Mucosa of descending colon (tissue), 3 donors: Measurements from ENCODE around the gene RFESD. TPM values are rescaled to one million over a fixed set of nuclear protein-coding genes. Genes with fewer than 3 reads are reported as not detected.
"Not testable (repeated sequence)": the region's sequence is repeated elsewhere in the genome, so short reads cannot be mapped to it uniquely, and the experiment has no call there.

Experiments used
- ATAC-seq: fragments of 200-7000 bp; cut with Tn5 transposase; one replicate; pipeline ENCODE4 v1.9.1; 2020; ENCODE audit warnings: mild to moderate bottlenecking, moderate library complexity
- DNase-seq, 3 donors: peaks; one replicate each; pipeline ENCODE4 v3.0.0-alpha.2; 2020
- H3K36me3 ChIP-seq: fragments of 200-600 bp; one replicate; pipeline ENCODE4 v1.8.0; 2021; ENCODE audit warnings: low read depth, mild to moderate bottlenecking
- H3K4me1 ChIP-seq: fragments of 200-600 bp; one replicate; pipeline ENCODE4 v1.8.0; 2021; ENCODE audit warnings: low read depth, mild to moderate bottlenecking
- H3K4me3 ChIP-seq: fragments of 200-600 bp; one replicate; pipeline ENCODE4 v1.8.0; 2021; ENCODE audit warnings: mild to moderate bottlenecking
- H3K9me3 ChIP-seq: fragments of 200-600 bp; one replicate; pipeline ENCODE4 v1.8.0; 2021; ENCODE audit warnings: mild to moderate bottlenecking
- CTCF ChIP-seq: fragments of 200-600 bp; IDR thresholded peaks from one replicate; pipeline ENCODE4 v1.8.0; 2022; ENCODE audit warnings: antibody characterized with exemption, mild to moderate bottlenecking
- intact Hi-C, 2 donors: fragments of 100-400 bp; cut with DNase I in 1 of 2; cut with micrococcal nuclease in 1 of 2; formaldehyde crosslinking; loops; one replicate each; pipeline versions ENCODE4 v1.11.0 to v1.11.1; 2022; cut with DNase I, micrococcal nuclease
- total RNA-seq, 3 donors: library from RNA; stranded (reverse); fragmentation: NEBNext Ultra II Directional in 2 of 3; extraction: Animal tissue kit (Norgen Biotek cat#: 25700) in 2 of 3; gene quantifications; one replicate each; pipeline versions ENCODE4 v1.2.1 to v1.2.4, GENCODE V29; 2021 to 2023
- donor health status: DM: no; HTN: no; CAD: no; lungs with moderate emphysema.
- donor health status: DM: no; HTN: no; CAD: no.
- donor health status: DM: no; HTN: yes; CAD: no.

The RFESD gene
- total RNA-seq, 3 donors from 2014 or later: 0.31 to 2.5 (median 1.4) TPM

- no peaks in the 10 kb centered on the region for H3K36me3 ChIP-seq
- intact Hi-C loops: no loop called here
- no peak for TF ChIP-seq CTCF
Observed at GRCh38 chr5:95704150-95704549, 57.6 kb downstream of the RFESD start.

GRCh38 chr5:95706196-95706595, 59.6 kb downstream of the RFESD start:
- H3K36me3 ChIP-seq, ATAC-seq, intact Hi-C loops: not testable (repeated sequence)

More at GRCh38 chr5:95704150-95704549, 57.6 kb downstream of the RFESD start:
- ATAC-seq (no peak), DNase-seq (no peak)
- no peaks in the 10 kb centered on the region for H3K4me1 ChIP-seq
- H3K4me3 ChIP-seq: no peak overlapping the region
- H3K9me3 ChIP-seq: no peaks in the 10 kb centered on the region

GRCh38 chr5:95707055-95707454, 60.5 kb downstream of the RFESD start:
- DNase-seq (no peak), ATAC-seq (no peak)
- Histone ChIP-seq H3K4me1 (no peaks in the 10 kb centered on the region), H3K9me3 (no peaks in the 10 kb centered on the region), H3K36me3 (no peaks in the 10 kb centered on the region), H3K4me3 (no peak overlapping the region)
- TF ChIP-seq CTCF: no peak
- intact Hi-C loops: no loop called here

More at GRCh38 chr5:95706196-95706595, 59.6 kb downstream of the RFESD start:
- H3K4me3 ChIP-seq, H3K4me1 ChIP-seq, DNase-seq, H3K9me3 ChIP-seq: not testable (repeated sequence)

Other genes with a start within 250 kb of the RFESD start
- gene SKIC3, start 91.8 kb upstream of the RFESD start, total RNA-seq: 10 to 100 TPM; 49.6 to 73.6 (median 51.5) TPM
- 1 to 10 TPM; 1.7 to 6.0 (median 2.3) TPM for gene ARSK, start 91.7 kb upstream of the RFESD start, total RNA-seq
- gene GPR150, start 26.7 kb upstream of the RFESD start, total RNA-seq: under 1 TPM; 0.28 to 0.49 (median 0.41) TPM
- 1 to 10 TPM in 1 of 3 donors, under 1 TPM in 2; 0.38 to 1.2 (median 0.39) TPM for gene SPATA9, start 36.2 kb downstream of the RFESD start, total RNA-seq
- 10 to 100 TPM; 56.5 to 85.2 (median 60.4) TPM for gene RHOBTB3, start 84.6 kb downstream of the RFESD start, total RNA-seq
- 10 to 100 TPM; 40.6 to 90.5 (median 65.5) TPM for gene GLRX, start 175.9 kb downstream of the RFESD start, total RNA-seq